Occipital lobe (tissue), 2 donors: ENCODE data around the gene CTNNA2. TPM values are rescaled to one million over a fixed set of nuclear protein-coding genes. Genes with fewer than 3 reads are reported as not detected.

Source experiments
- DNase-seq: peaks from one replicate; lab custom pipeline; 2025; lab: John Stamatoyannopoulos, UW
- total RNA-seq: library from RNA; depleted of rRNA; stranded (reverse); fragments of >200 nt; gene quantifications from one replicate; pipeline ENCODE4 v1.2.3, GENCODE V29; 2014

Gene CTNNA2
- total RNA-seq, 1 donor from 2014 or later = 261 TPM

GRCh38 chr2:79849241-79849640, 336.4 kb downstream of the CTNNA2 start:
- DNase-seq = no peak

- no peak for DNase-seq
Observed at GRCh38 chr2:79849949-79850348, 337.1 kb downstream of the CTNNA2 start.

- no peak for DNase-seq
Observed at GRCh38 chr2:79850912-79851311, 338.1 kb downstream of the CTNNA2 start.

- DNase-seq = no peak
Observed at GRCh38 chr2:79855264-79856006, 342.6 kb downstream of the CTNNA2 start.

GRCh38 chr2:79857888-79858287, 345.0 kb downstream of the CTNNA2 start:
- no peak for DNase-seq

GRCh38 chr2:79860228-79861058, 347.6 kb downstream of the CTNNA2 start:
- peak; percentile 13 for DNase-seq

- DNase-seq = no peak
Observed at GRCh38 chr2:79861059-79861374, 348.2 kb downstream of the CTNNA2 start.

GRCh38 chr2:79862756-79863155, 349.9 kb downstream of the CTNNA2 start:
- DNase-seq = no peak

- DNase-seq = no peak
Observed at GRCh38 chr2:79872656-79873055, 359.8 kb downstream of the CTNNA2 start.

- DNase-seq = no peak
Observed at GRCh38 chr2:79874015-79874414, 361.2 kb downstream of the CTNNA2 start.

GRCh38 chr2:79876430-79876829, 363.6 kb downstream of the CTNNA2 start:
- DNase-seq = peak; percentile 2

GRCh38 chr2:79882548-79882947, 369.7 kb downstream of the CTNNA2 start:
- DNase-seq = no peak

GRCh38 chr2:79887747-79888374, 375.0 kb downstream of the CTNNA2 start:
- DNase-seq = peak; percentile 12

- no peak for DNase-seq
Observed at GRCh38 chr2:79892123-79892522, 379.3 kb downstream of the CTNNA2 start.

- DNase-seq = no peak
Observed at GRCh38 chr2:79899196-79899595, 386.3 kb downstream of the CTNNA2 start.

- DNase-seq = no peak
Observed at GRCh38 chr2:79901161-79901560, 388.3 kb downstream of the CTNNA2 start.

- DNase-seq = no peak
Observed at GRCh38 chr2:79903222-79904000, 390.6 kb downstream of the CTNNA2 start.

- no peak for DNase-seq
Observed at GRCh38 chr2:79906139-79906890, 393.5 kb downstream of the CTNNA2 start.

GRCh38 chr2:79909521-79909920, 396.7 kb downstream of the CTNNA2 start:
- DNase-seq = no peak

GRCh38 chr2:79910643-79911042, 397.8 kb downstream of the CTNNA2 start:
- DNase-seq = no peak

- no peak for DNase-seq
Observed at GRCh38 chr2:79915455-79915854, 402.6 kb downstream of the CTNNA2 start.
